ENCODE data around the gene CD63. TPM values are rescaled to one million over a fixed set of nuclear protein-coding genes. Genes with fewer than 3 reads are reported as not detected.

The CD63 gene
- total RNA-seq, 2 donors from 2014 or later: 129 to 180 TPM

DNA sequence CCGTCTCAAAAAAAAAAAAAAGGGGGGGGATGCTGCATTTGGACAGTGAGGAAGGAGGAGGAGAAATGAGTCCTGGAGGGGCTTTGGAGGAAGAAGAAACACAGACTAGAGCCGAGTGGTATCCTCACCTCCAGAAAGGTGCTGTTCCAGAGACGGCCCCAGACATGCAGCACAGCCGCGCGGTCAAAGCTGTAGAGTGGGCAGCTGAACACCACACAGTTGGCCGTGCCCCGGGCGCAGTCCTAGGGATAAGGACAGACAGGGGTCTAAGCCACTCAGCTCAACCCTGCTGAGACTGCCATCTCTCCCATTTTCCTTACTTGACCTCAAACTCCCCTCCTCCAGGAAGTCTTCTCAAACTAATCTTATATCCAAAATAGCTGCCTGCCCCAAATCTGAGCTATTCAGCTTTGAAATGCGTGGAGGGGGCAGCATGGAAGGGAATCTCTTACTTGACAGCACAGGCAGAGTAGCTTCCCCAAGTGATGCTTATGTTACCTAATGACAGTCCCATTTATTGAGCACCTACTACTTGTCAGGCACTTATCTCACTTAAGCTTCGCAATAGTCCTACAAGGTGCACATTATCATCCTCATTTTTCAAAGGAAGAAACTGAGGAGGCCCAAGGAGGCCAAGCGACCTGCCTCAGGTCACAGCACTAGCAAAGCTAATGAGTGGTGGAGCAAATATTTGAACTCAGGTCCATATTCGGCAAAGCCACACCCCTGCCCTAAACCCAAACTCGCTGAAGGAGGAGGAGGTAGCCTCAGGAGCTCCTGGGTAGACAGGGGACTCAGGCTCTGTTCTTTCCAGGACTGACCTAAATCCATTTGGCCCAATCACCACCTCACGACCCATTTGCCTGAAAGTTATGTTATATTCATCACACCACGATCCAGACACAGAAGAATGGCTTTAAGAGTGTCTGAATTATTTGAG is 39.8 kb downstream of the CD63 start:
- DNase-seq (ENCODE audit: low spot score in 2 of 2): no peak
- Mint-ChIP-seq H3K36me3 (no peaks in the 10 kb centered on the region), H3K27ac (peak overlapping the region in 1 of 2 donors; percentile 89), H3K9me3 (no peaks in the 10 kb centered on the region)
- no peak for ATAC-seq

DNA sequence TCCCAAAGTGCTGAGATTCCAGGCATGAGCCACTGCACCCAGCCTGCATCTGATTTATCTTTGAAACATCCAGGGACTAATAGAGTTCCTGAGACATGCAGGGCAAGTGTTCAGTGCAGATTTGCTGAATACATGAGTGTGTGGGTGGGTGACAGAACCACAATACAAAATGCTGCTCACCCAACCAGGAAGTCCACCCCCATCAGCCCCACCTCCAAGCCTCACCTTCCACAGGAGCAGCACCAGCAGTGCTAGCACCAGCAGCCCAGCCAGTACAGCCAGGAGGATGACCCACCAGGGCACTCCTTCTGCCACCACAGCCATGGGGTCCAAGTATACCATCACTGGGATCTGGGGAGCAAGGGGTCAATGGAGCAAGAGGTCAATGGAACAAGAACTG is 41.1 kb downstream of the CD63 start:
- ATAC-seq (peak; percentile 64 to 93), DNase-seq (ENCODE audit: low spot score in 2 of 2) (no peak)
- H3K27ac Mint-ChIP-seq: no peak overlapping the region
- H3K9me3 Mint-ChIP-seq: no peaks in the 10 kb centered on the region
- no peaks in the 10 kb centered on the region for H3K36me3 Mint-ChIP-seq

DNA sequence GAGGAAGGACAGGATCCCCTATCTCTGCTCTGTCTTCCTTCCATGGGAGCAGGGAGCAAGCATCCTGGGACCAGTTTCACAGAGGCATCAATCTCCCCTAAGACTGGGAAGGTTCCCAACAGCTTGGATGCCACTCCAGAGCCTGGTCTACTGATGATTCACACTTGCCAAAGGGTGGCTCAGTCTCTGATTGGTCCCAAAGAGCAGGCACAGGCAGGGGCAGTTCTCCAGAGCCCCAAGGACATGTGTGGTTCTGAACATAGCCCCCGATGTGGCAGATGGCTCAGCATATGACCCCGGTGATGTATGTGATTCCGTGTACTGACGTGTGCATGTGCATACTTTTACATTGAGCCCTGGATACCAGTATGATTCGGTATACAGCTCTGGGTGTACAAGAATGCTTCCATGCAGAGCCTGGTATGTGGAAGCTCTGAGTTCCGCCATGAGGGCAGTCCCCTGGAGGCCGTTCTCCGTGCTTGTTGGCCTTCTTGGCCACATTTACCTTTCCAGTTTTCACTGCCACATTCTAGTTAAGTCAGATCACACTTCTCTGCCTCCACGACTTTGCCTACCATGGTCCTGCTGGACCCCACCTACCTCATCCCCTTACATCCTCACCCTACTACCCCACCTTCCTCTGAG is 42.3 kb downstream of the CD63 start:
- DNase-seq (ENCODE audit: low spot score in 2 of 2): no peak
- Mint-ChIP-seq H3K9me3 (no peaks in the 10 kb centered on the region), H3K27ac (no peak overlapping the region), H3K36me3 (no peaks in the 10 kb centered on the region)
- ATAC-seq: no peak

DNA sequence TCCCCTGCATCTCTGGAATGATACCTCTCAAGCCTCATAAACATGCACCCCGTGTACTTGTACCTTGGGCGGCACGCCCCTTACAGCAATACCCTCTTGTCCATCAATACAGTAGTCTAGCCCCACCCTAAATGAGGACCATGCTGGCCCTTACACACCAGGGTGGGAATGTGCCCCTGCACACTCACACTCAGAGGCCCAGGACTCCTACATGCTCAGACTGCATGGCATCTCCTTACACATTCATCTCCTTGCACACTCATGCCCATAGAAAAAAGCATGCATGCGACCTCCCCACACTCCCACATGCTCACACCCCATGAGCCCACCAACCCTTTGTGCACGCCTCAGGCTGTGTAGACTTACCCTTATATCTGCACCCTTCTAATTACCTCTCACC is 43.1 kb downstream of the CD63 start:
- Mint-ChIP-seq H3K36me3 (no peaks in the 10 kb centered on the region), H3K9me3 (no peaks in the 10 kb centered on the region), H3K27ac (no peak overlapping the region)
- DNase-seq (ENCODE audit: low spot score in 2 of 2) (no peak), ATAC-seq (no peak)

DNA sequence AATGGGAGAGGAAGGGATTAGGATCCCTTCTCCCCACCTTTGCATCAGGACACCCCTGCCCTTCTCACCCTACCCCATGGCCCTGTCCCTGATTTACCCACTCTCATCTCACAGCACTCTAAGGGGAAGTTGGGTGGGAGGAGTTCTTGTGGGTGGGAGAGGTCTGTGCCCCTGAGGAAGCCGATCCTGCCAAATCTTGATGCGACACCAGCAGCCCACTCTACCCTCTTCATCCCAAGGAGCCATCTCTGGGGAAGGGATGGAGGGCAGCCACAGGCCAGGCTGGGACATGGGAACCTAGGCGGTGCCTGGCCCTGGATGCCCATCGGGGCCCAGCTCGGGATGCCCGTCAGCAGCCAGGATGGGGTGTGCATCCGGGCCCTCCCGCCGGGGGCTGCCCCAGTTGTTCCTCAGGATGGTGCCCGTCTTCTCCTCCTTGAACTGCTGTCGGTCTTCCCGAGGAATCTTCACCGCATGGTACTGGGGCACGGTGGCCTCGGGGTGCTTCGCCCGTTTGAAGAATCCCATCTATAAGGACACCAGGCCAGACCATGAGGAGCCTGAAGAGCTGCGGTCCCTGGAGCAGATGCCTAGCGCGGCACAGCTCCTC is 43.9 kb downstream of the CD63 start:
- H3K36me3 Mint-ChIP-seq: no peaks in the 10 kb centered on the region
- no peaks in the 10 kb centered on the region for H3K9me3 Mint-ChIP-seq
- DNase-seq (ENCODE audit: low spot score in 2 of 2): no peak
- no peak for ATAC-seq
- peak overlapping the region in 1 of 2 donors; percentile 34 for H3K27ac Mint-ChIP-seq

DNA sequence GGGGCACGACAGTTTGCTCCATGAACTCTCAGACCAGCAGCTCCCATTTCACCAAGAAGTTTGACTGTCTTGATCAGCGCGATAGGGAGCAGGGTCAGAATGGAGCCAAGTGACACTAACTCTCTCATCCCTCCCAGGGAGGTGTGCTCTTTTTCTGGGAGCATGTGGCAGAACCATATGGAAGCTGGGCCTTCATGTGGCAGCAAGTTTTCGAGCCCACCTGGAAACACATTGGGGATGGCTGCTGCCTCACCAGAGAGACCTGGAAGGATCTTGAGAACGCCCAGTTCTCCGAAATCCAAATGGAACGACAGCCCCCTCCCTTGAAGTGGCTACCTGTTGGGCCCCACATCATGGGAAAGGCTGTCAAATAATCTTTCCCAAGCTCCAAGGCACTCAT is 45.1 kb downstream of the CD63 start:
- Mint-ChIP-seq H3K9me3 (no peaks in the 10 kb centered on the region), H3K27ac (no peak overlapping the region), H3K36me3 (no peaks in the 10 kb centered on the region)
- DNase-seq (ENCODE audit: low spot score in 2 of 2) (no peak), ATAC-seq (no peak)

DNA sequence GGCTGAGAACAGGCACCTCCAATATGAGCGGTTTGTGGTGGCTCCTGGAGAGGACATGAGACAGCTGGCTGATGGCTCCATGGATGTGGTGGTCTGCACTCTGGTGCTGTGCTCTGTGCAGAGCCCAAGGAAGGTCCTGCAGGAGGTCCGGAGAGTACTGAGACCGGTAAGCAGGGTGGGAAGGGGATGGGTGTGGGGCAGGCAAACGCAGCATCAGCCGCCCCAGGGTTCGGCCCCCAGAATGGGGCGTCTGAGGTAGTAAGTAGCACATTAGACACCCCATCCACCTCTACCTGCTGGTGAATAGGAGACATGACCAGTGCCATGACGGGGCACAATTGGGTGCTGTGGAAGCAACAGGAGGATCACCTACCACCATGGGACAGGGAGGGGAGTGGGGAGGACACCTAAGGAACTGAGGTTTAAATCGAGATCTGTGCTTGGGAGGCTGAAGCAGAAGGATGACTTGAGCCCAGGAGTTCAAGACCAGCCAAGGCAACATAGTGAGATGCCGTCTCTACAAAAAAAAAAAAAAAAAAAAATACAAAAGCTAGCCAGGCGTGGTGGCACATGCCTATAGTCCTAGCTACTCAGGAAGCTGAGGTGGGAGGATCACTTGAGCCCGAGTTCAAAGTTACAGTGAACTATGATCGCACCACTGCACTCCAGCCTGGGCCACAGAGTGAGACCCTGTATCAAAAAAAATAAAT is 46.6 kb downstream of the CD63 start:
- no peak overlapping the region for H3K27ac Mint-ChIP-seq
- H3K36me3 Mint-ChIP-seq: no peaks in the 10 kb centered on the region
- no peak for ATAC-seq

GRCh38 chr12:55681142-55682077 is 47.4 kb downstream of the CD63 start:
- Mint-ChIP-seq H3K9me3 (no peaks in the 10 kb centered on the region), H3K27ac (no peak overlapping the region), H3K36me3 (no peaks in the 10 kb centered on the region)
- DNase-seq (ENCODE audit: low spot score in 2 of 2) (no peak), ATAC-seq (peak; percentile 44 to 50)

More for the DNA sequence above, 46.6 kb downstream of the CD63 start:
- H3K9me3 Mint-ChIP-seq: no peaks in the 10 kb centered on the region
- no peak for DNase-seq (ENCODE audit: low spot score in 2 of 2)

- DNase-seq (ENCODE audit: low spot score in 2 of 2): no peak
- H3K36me3 Mint-ChIP-seq: no peaks in the 10 kb centered on the region
- no peaks in the 10 kb centered on the region for H3K9me3 Mint-ChIP-seq
- ATAC-seq: no peak
- H3K27ac Mint-ChIP-seq: no peak overlapping the region
Measured at GRCh38 chr12:55679691-55680090, 49.1 kb downstream of the CD63 start.

- Mint-ChIP-seq H3K27ac (no peak overlapping the region), H3K9me3 (no peaks in the 10 kb centered on the region), H3K36me3 (no peaks in the 10 kb centered on the region)
- ATAC-seq: no peak
- no peak for DNase-seq (ENCODE audit: low spot score in 2 of 2)
Measured at GRCh38 chr12:55676707-55677106, 52.1 kb downstream of the CD63 start.

DNA sequence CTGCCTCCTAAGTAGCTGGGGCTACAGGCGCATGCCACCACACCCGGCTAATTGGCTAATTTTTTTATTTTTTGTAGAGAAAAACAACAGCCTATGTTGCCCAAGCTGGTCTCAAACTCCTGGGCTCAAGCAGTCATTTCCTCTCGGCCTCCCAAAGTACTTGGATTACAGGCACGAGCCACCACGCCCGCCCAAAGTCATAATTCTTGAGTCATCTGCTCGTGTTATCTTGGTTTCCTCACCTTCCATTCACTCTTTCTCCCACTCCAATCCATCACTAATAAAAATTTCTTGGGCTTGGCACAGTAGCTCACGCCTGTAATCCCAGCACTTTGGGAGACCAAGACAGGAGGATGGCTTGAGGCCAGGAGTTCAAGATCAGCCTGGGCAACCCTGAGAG is 53.1 kb downstream of the CD63 start:
- ATAC-seq (no peak), DNase-seq (ENCODE audit: low spot score in 2 of 2) (no peak)
- Mint-ChIP-seq H3K9me3 (no peaks in the 10 kb centered on the region), H3K27ac (no peak overlapping the region), H3K36me3 (no peaks in the 10 kb centered on the region)

Other genes with a start within 250 kb of the CD63 start
- gene OR6C68, start 236.6 kb downstream of the CD63 start, total RNA-seq: not detected
- not detected for gene OR6C4, start 179.4 kb downstream of the CD63 start, total RNA-seq
- not detected for gene OR2AP1, start 156.5 kb downstream of the CD63 start, total RNA-seq
- not detected for gene OR10P1, start 92.1 kb downstream of the CD63 start, total RNA-seq
- gene ITGA7, start 21.1 kb downstream of the CD63 start, total RNA-seq: 10 to 100 TPM in 1 of 2 donors, 1 to 10 TPM in 1; 4.0 to 11.9 TPM
- 100 to 1,000 TPM; 116 to 118 TPM for gene BLOC1S1, start 13.0 kb downstream of the CD63 start, total RNA-seq
- 10 to 100 TPM in 1 of 2 donors, 1 to 10 TPM in 1; 6.4 to 13.3 TPM for gene RDH5, start 8.6 kb downstream of the CD63 start, total RNA-seq
- gene GDF11, start 14.1 kb upstream of the CD63 start, total RNA-seq: 10 to 100 TPM in 1 of 2 donors, 1 to 10 TPM in 1; 5.9 to 12.0 TPM
- gene SARNP, start 88.7 kb upstream of the CD63 start, total RNA-seq: 100 to 1,000 TPM in 1 of 2 donors, 10 to 100 TPM in 1; 95.0 to 101 TPM
- gene ORMDL2, start 89.0 kb upstream of the CD63 start, total RNA-seq: 10 to 100 TPM; 27.0 to 35.2 TPM
- gene DNAJC14, start 100.6 kb upstream of the CD63 start, total RNA-seq: 10 to 100 TPM; 29.0 to 33.4 TPM
- gene MMP19, start 113.9 kb upstream of the CD63 start, total RNA-seq: under 1 TPM in 1 of 2 donors, not detected in 1; 0.12 TPM
- gene PYM1, start 198.9 kb upstream of the CD63 start, total RNA-seq: 10 to 100 TPM; 18.9 to 32.9 TPM
- gene DGKA, start 202.2 kb upstream of the CD63 start, total RNA-seq: 100 to 1,000 TPM; 386 to 441 TPM
- gene PMEL, start 237.0 kb upstream of the CD63 start, total RNA-seq: 1 to 10 TPM; 1.2 to 5.6 TPM
- 100 to 1,000 TPM; 116 to 144 TPM for gene CDK2, start 237.8 kb upstream of the CD63 start, total RNA-seq
- gene RAB5B, start 245.1 kb upstream of the CD63 start, total RNA-seq: 10 to 100 TPM; 43.1 to 51.8 TPM

Data from activated naive CD4-positive, alpha-beta T cell treated with anti-CD3 and anti-CD28 coated beads, Interleukin-2, amount 50 U/mL, for 72 hours (primary cell).